ENCODE data around the gene CLEC4A.
A peak's percentile ranks its signal among the peaks of the same experiment; 100 is the strongest.
"Not testable (repeated sequence)": the region's sequence is repeated elsewhere in the genome, so short reads cannot be mapped to it uniquely, and the experiment has no call there.

CLEC4A gene

GRCh38 chr12:8134398-8134930 lies 11.0 kb downstream of the CLEC4A start:
- not testable (repeated sequence) for DNase-seq

- not testable (repeated sequence) for DNase-seq
Measured at GRCh38 chr12:8141647-8142046, 18.2 kb downstream of the CLEC4A start.

GRCh38 chr12:8143261-8143660 lies 19.8 kb downstream of the CLEC4A start:
- DNase-seq: no peak

- no peak for DNase-seq
Measured at GRCh38 chr12:8145754-8146441, 22.5 kb downstream of the CLEC4A start.

GRCh38 chr12:8146442-8146771 lies 23.0 kb downstream of the CLEC4A start:
- no peak for DNase-seq

- peak; percentile 5 for DNase-seq
Measured at GRCh38 chr12:8154526-8154925, 31.1 kb downstream of the CLEC4A start.

GRCh38 chr12:8156416-8156815 lies 33.0 kb downstream of the CLEC4A start:
- DNase-seq: peak; percentile 79

- peak; percentile 95 for DNase-seq
Measured at GRCh38 chr12:8156845-8157244, 33.4 kb downstream of the CLEC4A start, which contains the start of gene ZNF705A. Gene ZNF705A, plus strand, starts transcription at chr12:8157015. Its CDS starts 15,611 bp downstream, at chr12:8172626.

- no peak for DNase-seq
Measured at GRCh38 chr12:8157484-8158198, 34.2 kb downstream of the CLEC4A start.

- DNase-seq: not testable (repeated sequence)
Measured at GRCh38 chr12:8172911-8173310, 49.5 kb downstream of the CLEC4A start.

- peak; percentile 44 for DNase-seq
Measured at GRCh38 chr12:8179989-8180585, 56.7 kb downstream of the CLEC4A start.

- DNase-seq: not testable (repeated sequence)
Measured at GRCh38 chr12:8181271-8181670, 57.9 kb downstream of the CLEC4A start.

- not testable (repeated sequence) for DNase-seq
Measured at GRCh38 chr12:8182923-8183322, 59.5 kb downstream of the CLEC4A start.

- DNase-seq: not testable (repeated sequence)
Measured at GRCh38 chr12:8183346-8183745, 59.9 kb downstream of the CLEC4A start.

- not testable (repeated sequence) for DNase-seq
Measured at GRCh38 chr12:8184206-8184605, 60.8 kb downstream of the CLEC4A start.

- DNase-seq: peak; percentile 1
Measured at GRCh38 chr12:8188088-8188487, 64.7 kb downstream of the CLEC4A start.

All from inflammatory macrophage treated with lipopolysaccharide for 4 hours (primary cell).